Erythroblast (primary cell): ENCODE data around the gene SETBP1.

Experiments used
- GATA1 ChIP-seq: IDR thresholded peaks from 2 replicates; pipeline ENCODE4 v1.6.1; 2011; ENCODE audit warnings: low read depth, mild to moderate bottlenecking, control low read depth, low read length, moderate library complexity
- POLR2A ChIP-seq: IDR thresholded peaks from 2 replicates; pipeline ENCODE4 v1.6.1; 2011; ENCODE audit warnings: mild to moderate bottlenecking, low read length

- TF ChIP-seq POLR2A (no peak), GATA1 (no peak)
Measured at GRCh38 chr18:44716697-44717163, 36.0 kb downstream of the SETBP1 start.
